ENCODE data around the gene CTAGE1.
"Not testable (repeated sequence)": the region's sequence is repeated elsewhere in the genome, so short reads cannot be mapped to it uniquely, and the experiment has no call there.

Gene CTAGE1

GRCh38 chr18:22405142-22405541, 12.6 kb downstream of the CTAGE1 start:
- POLR2A ChIA-PET (ENCODE audit: low non-redundant PET) = no interaction called here
- no peak for DNase-seq (ENCODE audit: low spot score)
- CTCF ChIA-PET = no interaction called here
- no peak overlapping the region for H3K27ac ChIP-seq
- TF ChIP-seq CTCF (conservative IDR thresholded peaks at IDR 0.05; ENCODE audit: low read depth) = no peak

- no peak for TF ChIP-seq CTCF (conservative IDR thresholded peaks at IDR 0.05; ENCODE audit: low read depth)
- CTCF ChIA-PET = no interaction called here
- no peak for DNase-seq (ENCODE audit: low spot score)
- POLR2A ChIA-PET (ENCODE audit: low non-redundant PET) = no interaction called here
- H3K27ac ChIP-seq = no peak overlapping the region
Measured at GRCh38 chr18:22403950-22404349, 13.8 kb downstream of the CTAGE1 start.

GRCh38 chr18:22399949-22400348, 17.8 kb downstream of the CTAGE1 start:
- ChIA-PET CTCF (no interaction called here), POLR2A (ENCODE audit: low non-redundant PET) (no interaction called here)
- TF ChIP-seq CTCF (conservative IDR thresholded peaks at IDR 0.05; ENCODE audit: low read depth) = no peak
- DNase-seq (ENCODE audit: low spot score) = no peak
- no peak overlapping the region for H3K27ac ChIP-seq

GRCh38 chr18:22398464-22398863, 19.3 kb downstream of the CTAGE1 start:
- no peak for DNase-seq (ENCODE audit: low spot score)
- POLR2A ChIA-PET (ENCODE audit: low non-redundant PET) = no interaction called here
- no peak overlapping the region for H3K27ac ChIP-seq
- CTCF ChIA-PET = no interaction called here
- TF ChIP-seq CTCF (conservative IDR thresholded peaks at IDR 0.05; ENCODE audit: low read depth) = no peak

- CTCF ChIA-PET = interaction anchor here (0.8 kb wide), 1 partner anchor 14 kb away, joined by 3 read pairs; no protein-coding TSS in a partner anchor
- no peak for DNase-seq (ENCODE audit: low spot score)
- H3K27ac ChIP-seq = no peak overlapping the region
- TF ChIP-seq CTCF (conservative IDR thresholded peaks at IDR 0.05; ENCODE audit: low read depth) = no peak
- POLR2A ChIA-PET (ENCODE audit: low non-redundant PET) = no interaction called here
Measured at GRCh38 chr18:22394428-22394827, 23.3 kb downstream of the CTAGE1 start.

GRCh38 chr18:22393164-22393563, 24.6 kb downstream of the CTAGE1 start:
- CTCF ChIA-PET; H3K27ac ChIP-seq; POLR2A ChIA-PET (ENCODE audit: low non-redundant PET); DNase-seq (ENCODE audit: low spot score): not testable (repeated sequence)

- ChIA-PET POLR2A (ENCODE audit: low non-redundant PET) (no interaction called here), CTCF (no interaction called here)
- no peak for TF ChIP-seq CTCF (conservative IDR thresholded peaks at IDR 0.05; ENCODE audit: low read depth)
- H3K27ac ChIP-seq = no peak overlapping the region
- peak; percentile 65 for DNase-seq (ENCODE audit: low spot score)
Measured at GRCh38 chr18:22391407-22392345, 26.0 kb downstream of the CTAGE1 start.

All from RWPE1 (cell line).